HuH-7 (cell line): ENCODE results near the gene ZNF668.
"Not testable (repeated sequence)": the region's sequence is repeated elsewhere in the genome, so short reads cannot be mapped to it uniquely, and the experiment has no call there.

Source experiments
- DNase-seq: peaks from one replicate; pipeline ENCODE4 v3.0.0; 2011; ENCODE audit warnings: low spot score

The ZNF668 gene

DNA sequence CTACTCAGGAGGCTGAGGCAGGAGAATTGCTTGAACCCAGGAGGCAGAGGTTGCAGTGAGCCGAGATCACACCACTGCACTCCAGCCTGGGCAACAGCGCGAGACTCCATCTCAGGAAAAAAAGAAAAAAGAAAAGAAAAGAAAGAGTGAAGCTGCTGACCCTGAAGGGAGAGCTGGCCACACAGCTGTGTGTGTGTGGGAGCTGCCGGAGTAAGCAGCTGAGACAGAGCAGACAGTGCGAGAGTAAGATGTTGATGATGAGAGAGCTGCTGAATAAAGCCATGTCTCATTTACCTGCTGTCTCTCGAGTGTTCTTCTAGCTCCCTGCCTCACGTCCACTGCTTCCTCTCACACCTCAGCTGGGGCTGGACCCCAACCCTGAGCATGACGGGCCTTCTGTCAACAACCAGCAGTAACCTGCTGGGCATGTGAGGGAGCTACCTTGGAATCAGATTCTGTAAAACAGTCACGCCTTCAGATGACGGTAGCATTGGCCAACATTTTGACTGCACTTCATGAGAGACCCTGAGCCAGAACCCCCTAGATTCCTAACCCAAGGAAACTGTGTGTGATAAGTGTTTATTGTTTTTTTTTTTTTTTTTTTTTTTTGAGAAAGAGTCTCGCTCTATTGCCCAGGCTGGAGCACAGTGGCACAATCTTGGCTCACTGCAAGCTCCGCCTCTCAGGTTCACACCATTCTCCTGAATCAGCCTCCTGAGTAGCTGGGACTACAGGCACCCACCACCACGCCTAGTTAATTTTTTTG lies 27.0 kb upstream of the ZNF668 start:
- not testable (repeated sequence) for DNase-seq

- no peak for DNase-seq
Observed at GRCh38 chr16:31099860-31100638, 26.0 kb upstream of the ZNF668 start.

GRCh38 chr16:31094424-31095120 lies 20.5 kb upstream of the ZNF668 start, which contains the start of gene VKORC1:
TSS of gene VKORC1 (minus strand) at chr16:31094797. CDS start at chr16:31094729, 68 bp downstream.
- peak; percentile 95 for DNase-seq

DNA sequence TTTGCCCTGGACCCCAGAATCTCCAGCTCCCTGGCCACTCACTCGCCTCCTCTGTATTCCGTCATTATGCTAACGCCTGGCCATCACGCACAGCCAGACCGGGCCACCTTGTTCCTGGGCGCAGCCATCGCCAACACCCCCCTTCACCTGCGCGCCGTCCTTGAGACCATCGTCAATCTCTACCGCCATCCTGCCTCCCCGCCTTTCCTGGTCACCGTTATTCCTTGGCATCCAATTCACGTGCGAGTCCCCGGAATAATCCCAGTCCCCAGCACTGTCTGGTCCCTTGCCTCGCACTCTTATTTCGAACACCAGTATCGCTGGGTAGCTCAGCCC lies 20.0 kb upstream of the ZNF668 start:
- no peak for DNase-seq

DNA sequence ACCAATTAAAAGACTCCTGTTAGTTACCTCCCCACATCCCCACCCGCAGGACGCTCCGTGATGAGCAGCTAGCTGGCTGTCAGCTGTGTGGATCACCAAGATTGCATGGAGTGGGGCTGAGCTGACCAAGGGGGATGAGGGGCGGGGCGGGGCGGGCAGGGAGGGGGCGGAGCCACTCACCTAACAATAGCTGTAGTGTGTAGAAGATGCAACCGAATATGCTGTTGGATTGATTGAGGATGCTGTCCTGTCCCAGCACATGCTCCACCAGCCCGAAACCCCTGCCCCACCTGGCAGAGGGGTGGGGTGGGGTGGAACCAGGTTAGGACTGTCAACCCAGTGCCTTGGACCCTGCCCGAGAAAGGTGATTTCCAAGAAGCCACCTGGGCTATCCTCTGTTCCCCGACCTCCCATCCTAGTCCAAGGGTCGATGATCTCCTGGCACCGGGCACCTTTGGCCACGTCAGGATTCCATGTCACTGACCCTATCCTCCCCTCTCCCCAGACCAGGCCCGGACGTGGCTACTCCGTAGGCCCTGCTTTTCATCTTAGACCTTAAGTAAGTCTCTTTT lies 19.2 kb upstream of the ZNF668 start:
- DNase-seq = peak; percentile 82

DNA sequence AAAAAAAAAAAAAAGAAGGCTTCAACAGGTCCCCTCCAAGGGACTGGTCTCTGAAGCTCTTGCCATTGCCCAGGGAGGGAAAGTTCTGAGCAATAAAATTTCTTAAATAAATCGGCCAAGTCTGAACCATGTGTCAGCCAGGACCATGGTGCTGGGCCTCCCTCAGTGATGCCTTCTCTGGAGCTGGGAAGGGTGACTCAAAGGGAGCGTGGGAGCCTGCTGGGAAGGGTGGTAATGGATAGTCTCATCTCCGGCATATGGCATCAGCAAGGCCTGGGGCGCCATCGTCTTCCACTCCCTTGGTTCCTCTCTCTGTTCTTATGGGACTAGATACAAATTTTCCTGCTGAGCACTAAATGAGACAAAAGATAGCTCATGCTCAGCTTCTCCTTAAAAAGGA lies 18.3 kb upstream of the ZNF668 start:
- no peak for DNase-seq

DNA sequence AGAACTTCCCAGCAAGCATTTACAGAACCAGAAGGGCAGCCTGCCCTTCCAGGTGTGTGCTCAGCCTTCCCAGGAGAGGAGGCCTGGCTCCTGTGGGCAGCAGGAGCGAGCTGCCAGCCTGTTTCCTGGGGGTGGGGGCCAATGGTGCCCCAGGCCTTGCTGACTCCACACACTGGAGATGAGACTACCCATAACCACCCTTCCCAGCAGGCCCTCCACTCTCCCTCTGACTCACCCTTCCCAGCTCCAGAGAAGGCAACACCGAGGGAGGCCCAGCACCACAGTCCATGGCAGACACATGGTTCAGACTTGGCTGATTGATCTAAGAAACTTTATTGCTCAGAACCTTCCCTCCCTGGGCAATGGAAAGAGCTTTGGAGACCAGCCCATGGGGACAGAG lies 16.5 kb upstream of the ZNF668 start:
- no peak for DNase-seq

DNA sequence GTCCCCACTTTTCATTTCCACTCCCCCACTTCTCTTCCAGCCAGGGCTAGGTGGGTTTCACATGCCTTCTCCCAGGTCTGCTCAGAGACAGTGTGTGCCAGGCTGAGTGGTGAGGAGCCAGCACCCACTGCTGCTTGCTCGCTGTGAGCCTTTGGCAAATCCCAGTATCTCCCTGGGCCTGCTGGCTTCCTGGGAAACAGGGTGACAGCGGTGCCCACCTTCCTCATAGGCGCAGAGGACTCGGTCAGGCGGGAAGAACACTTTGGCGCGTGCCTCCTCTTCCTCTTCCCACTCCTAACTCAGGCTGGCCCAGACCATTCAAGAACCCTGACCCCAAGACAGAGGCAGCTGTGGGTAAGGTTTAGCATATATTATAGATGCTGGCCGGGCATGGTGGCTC lies 15.2 kb upstream of the ZNF668 start:
- no peak for DNase-seq

- DNase-seq = no peak
Observed at GRCh38 chr16:31088459-31089183, 14.6 kb upstream of the ZNF668 start, which contains the start of gene PRSS53. TSS of gene PRSS53 (minus strand) at chr16:31088943. CDS start at chr16:31088809, 134 bp downstream.

DNA sequence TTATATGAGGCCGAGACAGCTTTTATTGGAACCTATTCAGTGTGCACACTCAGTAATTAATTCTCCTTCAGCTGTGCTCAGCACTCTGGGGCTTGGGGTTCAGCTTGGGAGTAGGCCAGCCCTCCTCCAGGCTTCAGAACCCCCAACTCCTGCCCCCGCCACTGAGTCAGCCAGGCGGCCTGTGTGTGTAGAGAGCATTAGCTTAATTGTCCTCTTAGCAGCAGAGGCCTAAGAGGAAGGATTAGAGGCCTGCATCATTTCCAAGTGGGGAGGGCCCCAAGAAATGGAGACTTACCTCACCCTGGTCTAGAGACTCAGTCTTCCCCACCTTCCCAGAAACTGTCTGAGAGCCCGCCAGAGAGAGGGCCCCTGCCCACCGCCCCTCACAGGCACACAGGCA lies 13.9 kb upstream of the ZNF668 start:
- no peak for DNase-seq

GRCh38 chr16:31087481-31087880 lies 13.4 kb upstream of the ZNF668 start:
- DNase-seq = no peak

DNA sequence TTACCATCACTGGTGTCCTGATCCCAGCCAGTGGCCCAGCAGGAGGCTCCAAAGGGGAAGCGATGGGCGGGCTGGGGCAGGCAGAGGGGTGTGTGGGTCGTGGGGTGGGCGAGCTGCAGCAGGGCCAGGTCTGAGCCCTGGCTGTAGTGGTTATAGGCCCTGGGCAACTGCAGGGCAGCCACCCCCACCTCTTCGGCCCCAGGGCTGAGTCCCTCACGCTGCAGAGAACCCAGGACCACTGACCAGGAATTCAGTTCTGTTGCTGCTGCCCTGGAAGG lies 12.5 kb upstream of the ZNF668 start:
- DNase-seq = no peak

DNA sequence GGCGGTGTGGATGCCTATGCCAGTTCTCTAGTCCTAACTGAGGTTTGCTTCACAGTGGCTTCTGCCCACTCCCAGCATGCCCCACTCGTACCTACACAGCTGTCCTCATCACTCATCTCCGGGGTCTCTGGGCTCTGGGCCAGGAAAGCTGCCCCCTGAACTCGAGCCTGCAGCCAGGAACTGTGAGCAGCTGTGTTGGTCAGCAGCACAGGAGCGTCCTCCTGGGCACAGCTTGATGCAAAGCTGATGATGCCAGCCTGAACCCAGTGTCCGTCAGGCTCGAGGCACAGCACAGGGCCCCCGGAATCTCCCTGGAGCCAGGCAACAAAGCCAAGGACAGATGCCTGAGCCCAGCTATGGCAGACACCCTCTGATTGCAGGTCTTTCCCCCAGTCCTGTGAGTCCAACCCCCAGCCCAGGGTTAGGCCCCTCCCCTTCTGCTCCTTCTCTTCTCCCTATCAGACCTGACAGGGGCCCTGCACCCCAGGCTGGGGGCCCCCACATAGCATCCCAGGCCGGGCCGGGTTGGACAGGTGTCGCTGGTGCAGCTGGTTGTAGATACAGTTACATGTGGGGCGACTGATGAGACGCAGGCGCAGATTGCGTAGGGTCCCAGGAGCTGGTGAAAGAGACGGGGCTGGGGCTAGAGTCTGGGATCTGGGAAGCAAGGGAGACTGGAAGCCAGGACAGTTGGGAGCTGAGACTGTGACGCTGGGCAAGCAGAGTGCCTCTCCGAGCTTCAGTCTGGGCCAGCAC lies 12.0 kb upstream of the ZNF668 start:
- no peak for DNase-seq

- DNase-seq = no peak
Observed at GRCh38 chr16:31085411-31085810, 11.4 kb upstream of the ZNF668 start.

GRCh38 chr16:31084584-31085302 lies 10.7 kb upstream of the ZNF668 start:
- DNase-seq = no peak

DNA sequence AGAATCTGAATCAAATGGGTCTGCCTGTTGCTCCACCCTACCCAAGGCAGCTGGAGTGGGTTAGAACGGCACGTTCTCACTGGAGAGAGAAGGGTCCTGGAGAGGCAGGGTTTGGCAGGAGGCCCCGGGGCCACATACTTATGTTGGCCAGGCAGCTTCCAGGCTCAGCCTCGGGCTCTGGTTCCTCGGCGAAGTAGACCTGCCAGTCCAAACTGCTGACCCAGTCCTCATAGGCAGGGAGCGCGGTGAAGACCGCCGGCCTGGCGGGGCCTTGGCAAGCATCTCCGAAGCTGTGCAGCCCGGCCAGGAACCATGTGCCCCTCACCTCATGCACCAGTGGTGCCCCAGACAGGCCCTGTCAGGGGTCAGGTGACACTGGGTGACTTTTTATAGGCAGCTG lies 9.9 kb upstream of the ZNF668 start:
- DNase-seq = no peak

- DNase-seq = no peak
Observed at GRCh38 chr16:31083556-31083955, 9.5 kb upstream of the ZNF668 start.

- DNase-seq = no peak
Observed at GRCh38 chr16:31083081-31083480, 9.0 kb upstream of the ZNF668 start.

GRCh38 chr16:31082368-31083045 lies 8.5 kb upstream of the ZNF668 start:
- no peak for DNase-seq
